ENCODE results near the gene RPLP1. TPM values are rescaled to one million over a fixed set of nuclear protein-coding genes. Genes with fewer than 3 reads are reported as not detected.

The RPLP1 gene
- polyA plus RNA-seq, 1 donor (not counting 4 experiments of a cell fraction or from before 2014, with no cell fraction given) = 755 TPM

GRCh38 chr15:69408841-69409240, 43.8 kb upstream of the RPLP1 start:
- H3K9me1 ChIP-seq (ENCODE audit: control insufficient read depth, extremely low read depth, insufficient read depth, low read length) = no peaks in the 10 kb centered on the region
- H3K27ac ChIP-seq (ENCODE audit: control insufficient read depth, insufficient read depth, low read length) = no peak overlapping the region
- no peak overlapping the region for H3K4me2 ChIP-seq (ENCODE audit: control insufficient read depth, extremely low read depth, insufficient read depth, low read depth, low read length)
- dilution Hi-C loops (cut with MboI; ENCODE audit: extremely low pct_ligation_motif_present, low sequenced_read_pairs) = no loop called here
- H3K79me2 ChIP-seq (ENCODE audit: control insufficient read depth, insufficient read depth, low read length) = no peaks in the 10 kb centered on the region
- FAIRE-seq = no peak
- H3K36me3 ChIP-seq (ENCODE audit: control insufficient read depth in 2 of 2, extremely low read depth in 1 of 2, insufficient read depth in 2 of 2, low read length in 2 of 2) = no peaks in the 10 kb centered on the region
- no peak for DNase-seq (ENCODE audit: low read depth, low spot score)
- H3K27me3 ChIP-seq (ENCODE audit: control insufficient read depth, extremely low read depth, insufficient read depth, low read length) = no peaks in the 10 kb centered on the region
- H3K4me3 ChIP-seq (ENCODE audit: control insufficient read depth in 2 of 3, extremely low read depth in 1 of 3, insufficient read depth in 2 of 3, low read depth in 1 of 3, low read length in 3 of 3) = no peak overlapping the region
- H3K9me3 ChIP-seq (ENCODE audit: control insufficient read depth, low read depth, low read length) = no peaks in the 10 kb centered on the region
- H4K20me1 ChIP-seq (ENCODE audit: control insufficient read depth, extremely low read depth, insufficient read depth, low read length) = no peaks in the 10 kb centered on the region
- no peak overlapping the region for H2AFZ ChIP-seq (ENCODE audit: control insufficient read depth, low read length)
- H3K9ac ChIP-seq (ENCODE audit: control insufficient read depth, extremely low read depth, insufficient read depth, low read length) = no peak overlapping the region
- peaks cover 15% of the 10 kb centered on the region for H3K4me1 ChIP-seq (ENCODE audit: control insufficient read depth, extremely low read depth, insufficient read depth, low read length)
- no peak for TF ChIP-seq CTCF (optimal IDR thresholded peaks at IDR 0.05 in 1 of 3, IDR thresholded peaks at IDR 0.05 in 1 of 3, conservative IDR thresholded peaks at IDR 0.05 in 1 of 3; ENCODE audit: extremely low read depth in 1 of 3, insufficient read depth in 2 of 3, low read length in 3 of 3)
- no peak for TF ChIP-seq EZH2 (IDR thresholded peaks at IDR 0.05; ENCODE audit: low read length)

- Histone ChIP-seq H3K27me3 (ENCODE audit: control insufficient read depth, extremely low read depth, insufficient read depth, low read length) (no peaks in the 10 kb centered on the region), H3K27ac (ENCODE audit: control insufficient read depth, insufficient read depth, low read length) (no peak overlapping the region), H3K9ac (ENCODE audit: control insufficient read depth, extremely low read depth, insufficient read depth, low read length) (no peak overlapping the region), H3K36me3 (ENCODE audit: control insufficient read depth in 2 of 2, extremely low read depth in 1 of 2, insufficient read depth in 2 of 2, low read length in 2 of 2) (no peaks in the 10 kb centered on the region), H3K79me2 (ENCODE audit: control insufficient read depth, insufficient read depth, low read length) (peaks cover 6% of the 10 kb centered on the region), H3K9me1 (ENCODE audit: control insufficient read depth, extremely low read depth, insufficient read depth, low read length) (no peaks in the 10 kb centered on the region), H4K20me1 (ENCODE audit: control insufficient read depth, extremely low read depth, insufficient read depth, low read length) (no peaks in the 10 kb centered on the region), H2AFZ (ENCODE audit: control insufficient read depth, low read length) (no peak overlapping the region), H3K4me1 (ENCODE audit: control insufficient read depth, extremely low read depth, insufficient read depth, low read length) (peaks cover 17% of the 10 kb centered on the region), H3K4me3 (ENCODE audit: control insufficient read depth in 2 of 3, extremely low read depth in 1 of 3, insufficient read depth in 2 of 3, low read depth in 1 of 3, low read length in 3 of 3) (no peak overlapping the region), H3K4me2 (ENCODE audit: control insufficient read depth, extremely low read depth, insufficient read depth, low read depth, low read length) (peak overlapping the region; percentile 7), H3K9me3 (ENCODE audit: control insufficient read depth, low read depth, low read length) (no peaks in the 10 kb centered on the region)
- peak; percentile 79 to 98 (median 82) for TF ChIP-seq CTCF (optimal IDR thresholded peaks at IDR 0.05 in 1 of 3, IDR thresholded peaks at IDR 0.05 in 1 of 3, conservative IDR thresholded peaks at IDR 0.05 in 1 of 3; ENCODE audit: extremely low read depth in 1 of 3, insufficient read depth in 2 of 3, low read length in 3 of 3)
- TF ChIP-seq EZH2 (IDR thresholded peaks at IDR 0.05; ENCODE audit: low read length) = no peak
- dilution Hi-C loops (cut with MboI; ENCODE audit: extremely low pct_ligation_motif_present, low sequenced_read_pairs) = no loop called here
- FAIRE-seq = peak; percentile 95
- no peak for DNase-seq (ENCODE audit: low read depth, low spot score)
These were observed 42.3 kb upstream of the RPLP1 start for GRCh38 chr15:69410248-69410874.
